GM19397 (cell line): ENCODE results near the gene CRB3.

Experiments
- ATAC-seq: cut with Tn5 transposase; IDR thresholded peaks from one replicate; pipeline ENCODE4 v1.9.1; 2021; ENCODE audit warnings: mild to moderate bottlenecking, moderate library complexity; ENCODE audit not compliant: unreplicated experiment

The CRB3 gene

GRCh38 chr19:6465663-6466062 lies 1.6 kb downstream of the CRB3 start:
- no peak for ATAC-seq

GRCh38 chr19:6466526-6467248 lies 2.6 kb downstream of the CRB3 start:
- ATAC-seq = no peak

- no peak for ATAC-seq
These were observed 3.3 kb downstream of the CRB3 start for GRCh38 chr19:6467384-6467783.

- ATAC-seq = no peak
These were observed 6.1 kb downstream of the CRB3 start for GRCh38 chr19:6470173-6470572.

GRCh38 chr19:6471076-6471475 lies 7.0 kb downstream of the CRB3 start:
- ATAC-seq = no peak

GRCh38 chr19:6472713-6473112 lies 8.6 kb downstream of the CRB3 start:
- ATAC-seq = no peak

GRCh38 chr19:6473647-6474046 lies 9.6 kb downstream of the CRB3 start:
- no peak for ATAC-seq

GRCh38 chr19:6475321-6476108 lies 11.4 kb downstream of the CRB3 start:
- no peak for ATAC-seq

- no peak for ATAC-seq
These were observed 12.3 kb downstream of the CRB3 start for GRCh38 chr19:6476155-6476895.

- ATAC-seq = no peak
These were observed 12.9 kb downstream of the CRB3 start for GRCh38 chr19:6476896-6477431.

GRCh38 chr19:6478815-6479214 lies 14.7 kb downstream of the CRB3 start:
- ATAC-seq = no peak

GRCh38 chr19:6479836-6480398 lies 15.8 kb downstream of the CRB3 start:
- no peak for ATAC-seq

- ATAC-seq = no peak
These were observed 16.9 kb downstream of the CRB3 start for GRCh38 chr19:6480848-6481415.

GRCh38 chr19:6481541-6482342 lies 17.7 kb downstream of the CRB3 start, which contains the start of gene DENND1C:
Gene DENND1C, minus strand, starts transcription at chr19:6481787. Its CDS starts 92 bp downstream, at chr19:6481695.
- ATAC-seq = no peak

GRCh38 chr19:6482343-6482686 lies 18.2 kb downstream of the CRB3 start:
- ATAC-seq = no peak

- ATAC-seq = no peak
These were observed 19.2 kb downstream of the CRB3 start for GRCh38 chr19:6483235-6483634.

- ATAC-seq = no peak
These were observed 20.2 kb downstream of the CRB3 start for GRCh38 chr19:6484230-6484629.

GRCh38 chr19:6484831-6485230 lies 20.8 kb downstream of the CRB3 start:
- no peak for ATAC-seq

- no peak for ATAC-seq
These were observed 25.4 kb downstream of the CRB3 start for GRCh38 chr19:6489278-6490061.
